Measurements from ENCODE around the gene KCP. TPM values are rescaled to one million over a fixed set of nuclear protein-coding genes. Genes with fewer than 3 reads are reported as not detected.

Gene KCP
- total and polyA plus RNA-seq, 2 of the 13 experiments (the other 11 are each of a cell fraction or from before 2014, with no cell fraction given), result 0.37 to 1.0 TPM

GRCh38 chr7:128862571-128863432, 47.7 kb downstream of the KCP start, which contains the start of gene ATP6V1F (continued):
- TF ChIP-seq REL (CRISPR knock-in tag; conservative IDR thresholded peaks at IDR 0.05) (no peak), ZNF703 (CRISPR knock-in tag; IDR thresholded peaks at IDR 0.05; ENCODE audit: borderline replicate concordance) (no peak), ZNF749 (CRISPR knock-in tag; IDR thresholded peaks at IDR 0.05; ENCODE audit: borderline replicate concordance) (no peak), SYNCRIP (IDR thresholded peaks at IDR 0.05; ENCODE audit: insufficient read depth, low read depth, low read length) (no peak), PHF5A (CRISPR knock-in tag; IDR thresholded peaks at IDR 0.05; ENCODE audit: low read depth, unreplicated experiment) (peak; percentile 23), ZNF790 (CRISPR knock-in tag; IDR thresholded peaks at IDR 0.05; ENCODE audit: borderline replicate concordance) (no peak), ZFY (CRISPR knock-in tag; IDR thresholded peaks at IDR 0.05) (peak; percentile 81), ZFP41 (CRISPR knock-in tag; IDR thresholded peaks at IDR 0.05; ENCODE audit: borderline replicate concordance) (no peak), ATAD3A (CRISPR knock-in tag; IDR thresholded peaks at IDR 0.05) (no peak), CBX2 (IDR thresholded peaks at IDR 0.05; ENCODE audit: low read depth, low read length) (no peak), CBX2 (CRISPR knock-in tag; IDR thresholded peaks at IDR 0.05; ENCODE audit: low read depth) (no peak), ZNF75D (CRISPR knock-in tag; IDR thresholded peaks at IDR 0.05; ENCODE audit: borderline replicate concordance) (no peak), HOXA5 (CRISPR knock-in tag; IDR thresholded peaks at IDR 0.05) (no peak), ZKSCAN8 (CRISPR knock-in tag; IDR thresholded peaks at IDR 0.05; ENCODE audit: borderline replicate concordance) (no peak), CREB3 (CRISPR knock-in tag; IDR thresholded peaks at IDR 0.05) (no peak), MED13 (CRISPR knock-in tag; IDR thresholded peaks at IDR 0.05) (no peak), MEF2D (CRISPR knock-in tag; IDR thresholded peaks at IDR 0.05) (peak; percentile 57; the same call in 1 of the 2 replicates), BORCS8-MEF2B (CRISPR knock-in tag; IDR thresholded peaks at IDR 0.05) (no peak; the same call in 1 of the 2 replicates), ZBTB26 (CRISPR knock-in tag; IDR thresholded peaks at IDR 0.05; ENCODE audit: borderline replicate concordance) (no peak), SETDB1 (CRISPR knock-in tag; IDR thresholded peaks at IDR 0.05; ENCODE audit: borderline replicate concordance) (no peak), ZNF326 (CRISPR knock-in tag; IDR thresholded peaks at IDR 0.05; ENCODE audit: borderline replicate concordance) (no peak), ZNF569 (CRISPR knock-in tag; IDR thresholded peaks at IDR 0.05; ENCODE audit: borderline replicate concordance) (no peak), CHD4 (IDR thresholded peaks at IDR 0.05; ENCODE audit: borderline replicate concordance, low read length) (no peak), RBM39 (IDR thresholded peaks at IDR 0.05; ENCODE audit: low read depth, low read length, poor library complexity, severe bottlenecking) (peak; percentile 40), WIZ (CRISPR knock-in tag; IDR thresholded peaks at IDR 0.05) (no peak)
- TF ChIP-seq, protein P1, sequence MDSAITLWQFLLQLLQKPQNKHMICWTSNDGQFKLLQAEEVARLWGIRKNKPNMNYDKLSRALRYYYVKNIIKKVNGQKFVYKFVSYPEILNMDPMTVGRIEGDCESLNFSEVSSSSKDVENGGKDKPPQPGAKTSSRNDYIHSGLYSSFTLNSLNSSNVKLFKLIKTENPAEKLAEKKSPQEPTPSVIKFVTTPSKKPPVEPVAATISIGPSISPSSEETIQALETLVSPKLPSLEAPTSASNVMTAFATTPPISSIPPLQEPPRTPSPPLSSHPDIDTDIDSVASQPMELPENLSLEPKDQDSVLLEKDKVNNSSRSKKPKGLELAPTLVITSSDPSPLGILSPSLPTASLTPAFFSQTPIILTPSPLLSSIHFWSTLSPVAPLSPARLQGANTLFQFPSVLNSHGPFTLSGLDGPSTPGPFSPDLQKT (CRISPR knock-in tag; IDR thresholded peaks at IDR 0.05; ENCODE audit: borderline replicate concordance), result no peak
- TF ChIP-seq, protein P2, sequence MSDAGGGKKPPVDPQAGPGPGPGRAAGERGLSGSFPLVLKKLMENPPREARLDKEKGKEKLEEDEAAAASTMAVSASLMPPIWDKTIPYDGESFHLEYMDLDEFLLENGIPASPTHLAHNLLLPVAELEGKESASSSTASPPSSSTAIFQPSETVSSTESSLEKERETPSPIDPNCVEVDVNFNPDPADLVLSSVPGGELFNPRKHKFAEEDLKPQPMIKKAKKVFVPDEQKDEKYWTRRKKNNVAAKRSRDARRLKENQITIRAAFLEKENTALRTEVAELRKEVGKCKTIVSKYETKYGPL (CRISPR knock-in tag; IDR thresholded peaks at IDR 0.05), result no peak
